Adipocyte (in vitro differentiated cells): ENCODE results near the gene RSU1.

Source experiments
- DNase-seq: peaks from one replicate; pipeline ENCODE4 v3.0.0-alpha.2; 2015; ENCODE audit warnings: low read depth
- H3K27me3 ChIP-seq: replicated peaks from 2 replicates; pipeline ENCODE4 v1.7.0; 2013; ENCODE audit warnings: mild to moderate bottlenecking, low read length, moderate library complexity; ENCODE audit not compliant: control insufficient read depth, insufficient read depth
- H3K36me3 ChIP-seq: 2 replicates; pipeline ENCODE4 v1.7.0; 2013; ENCODE audit warnings: low read length, mild to moderate bottlenecking, moderate library complexity; ENCODE audit not compliant: control insufficient read depth, insufficient read depth, severe bottlenecking
- H3K4me1 ChIP-seq: 2 replicates; pipeline ENCODE4 v1.7.0; 2013; ENCODE audit warnings: mild to moderate bottlenecking, low read length, moderate library complexity; ENCODE audit not compliant: control insufficient read depth, insufficient read depth
- H3K4me3 ChIP-seq: 2 replicates; pipeline ENCODE4 v1.7.0; 2013; ENCODE audit warnings: mild to moderate bottlenecking, low read length, moderate library complexity
- H3K9ac ChIP-seq: 2 replicates; pipeline ENCODE4 v1.7.0; 2013; ENCODE audit warnings: mild to moderate bottlenecking, low read length, moderate library complexity
- H3K9me3 ChIP-seq: 2 replicates; pipeline ENCODE4 v1.7.0; 2013; ENCODE audit warnings: mild to moderate bottlenecking, low read length, moderate library complexity; ENCODE audit not compliant: control insufficient read depth

The RSU1 gene

GRCh38 chr10:16779384-16779915, 37.8 kb downstream of the RSU1 start:
- peaks cover 26% of the 10 kb centered on the region for H3K36me3 ChIP-seq
- no peak overlapping the region for H3K9ac ChIP-seq
- no peak overlapping the region for H3K4me3 ChIP-seq
- H3K27me3 ChIP-seq: no peaks in the 10 kb centered on the region
- H3K9me3 ChIP-seq: no peaks in the 10 kb centered on the region
- peaks cover 9% of the 10 kb centered on the region for H3K4me1 ChIP-seq
- DNase-seq: no peak

GRCh38 chr10:16777473-16778370, 39.5 kb downstream of the RSU1 start:
- H3K36me3 ChIP-seq: peaks cover 38% of the 10 kb centered on the region
- no peaks in the 10 kb centered on the region for H3K9me3 ChIP-seq
- peak overlapping the region; percentile 7 for H3K9ac ChIP-seq
- H3K27me3 ChIP-seq: no peaks in the 10 kb centered on the region
- H3K4me1 ChIP-seq: peaks cover 9% of the 10 kb centered on the region
- DNase-seq: peak; percentile 81
- H3K4me3 ChIP-seq: peak overlapping the region; percentile 45

GRCh38 chr10:16776896-16777295, 40.3 kb downstream of the RSU1 start:
- no peak overlapping the region for H3K4me3 ChIP-seq
- H3K27me3 ChIP-seq: no peaks in the 10 kb centered on the region
- no peaks in the 10 kb centered on the region for H3K9me3 ChIP-seq
- H3K36me3 ChIP-seq: peaks cover 38% of the 10 kb centered on the region
- peak overlapping the region; percentile 7 for H3K9ac ChIP-seq
- DNase-seq: peak; percentile 25
- peaks cover 9% of the 10 kb centered on the region for H3K4me1 ChIP-seq

GRCh38 chr10:16773334-16773733, 43.9 kb downstream of the RSU1 start:
- Histone ChIP-seq H3K4me3 (no peak overlapping the region), H3K4me1 (peaks cover 9% of the 10 kb centered on the region), H3K27me3 (no peaks in the 10 kb centered on the region), H3K36me3 (peaks cover 15% of the 10 kb centered on the region), H3K9ac (no peak overlapping the region), H3K9me3 (no peaks in the 10 kb centered on the region)
- DNase-seq: no peak

GRCh38 chr10:16770670-16771069, 46.6 kb downstream of the RSU1 start:
- no peak for DNase-seq
- no peak overlapping the region for H3K4me3 ChIP-seq
- H3K4me1 ChIP-seq: no peaks in the 10 kb centered on the region
- no peaks in the 10 kb centered on the region for H3K9me3 ChIP-seq
- no peaks in the 10 kb centered on the region for H3K27me3 ChIP-seq
- no peak overlapping the region for H3K9ac ChIP-seq
- peaks cover 12% of the 10 kb centered on the region for H3K36me3 ChIP-seq

- H3K27me3 ChIP-seq: no peaks in the 10 kb centered on the region
- no peak for DNase-seq
- peaks cover 12% of the 10 kb centered on the region for H3K36me3 ChIP-seq
- H3K9me3 ChIP-seq: no peaks in the 10 kb centered on the region
- H3K9ac ChIP-seq: no peak overlapping the region
- no peak overlapping the region for H3K4me3 ChIP-seq
- H3K4me1 ChIP-seq: no peaks in the 10 kb centered on the region
Measured at GRCh38 chr10:16770141-16770540, 47.1 kb downstream of the RSU1 start.

GRCh38 chr10:16769331-16769730, 47.9 kb downstream of the RSU1 start:
- H3K4me1 ChIP-seq: no peaks in the 10 kb centered on the region

GRCh38 chr10:16768702-16769101, 48.5 kb downstream of the RSU1 start:
- Histone ChIP-seq H3K36me3 (peaks cover 13% of the 10 kb centered on the region), H3K27me3 (no peaks in the 10 kb centered on the region), H3K4me1 (no peaks in the 10 kb centered on the region), H3K9ac (no peak overlapping the region), H3K9me3 (no peaks in the 10 kb centered on the region), H3K4me3 (no peak overlapping the region)
- DNase-seq: no peak

More at GRCh38 chr10:16769331-16769730, 47.9 kb downstream of the RSU1 start:
- Histone ChIP-seq H3K36me3 (peaks cover 10% of the 10 kb centered on the region), H3K4me3 (no peak overlapping the region), H3K9ac (no peak overlapping the region), H3K9me3 (no peaks in the 10 kb centered on the region), H3K27me3 (no peaks in the 10 kb centered on the region)
- DNase-seq: no peak

- DNase-seq: no peak
Measured at GRCh38 chr10:16765509-16766375, 51.5 kb downstream of the RSU1 start.

GRCh38 chr10:16761300-16761699, 55.9 kb downstream of the RSU1 start:
- Histone ChIP-seq H3K27me3 (no peaks in the 10 kb centered on the region), H3K9ac (no peak overlapping the region), H3K36me3 (peaks cover 39% of the 10 kb centered on the region), H3K4me3 (no peak overlapping the region), H3K9me3 (no peaks in the 10 kb centered on the region), H3K4me1 (peaks cover 3% of the 10 kb centered on the region)
- no peak for DNase-seq

More at GRCh38 chr10:16765509-16766375, 51.5 kb downstream of the RSU1 start:
- no peaks in the 10 kb centered on the region for H3K9me3 ChIP-seq
- no peaks in the 10 kb centered on the region for H3K4me1 ChIP-seq
- H3K27me3 ChIP-seq: no peaks in the 10 kb centered on the region
- no peak overlapping the region for H3K9ac ChIP-seq
- H3K36me3 ChIP-seq: peaks cover 20% of the 10 kb centered on the region
- no peak overlapping the region for H3K4me3 ChIP-seq
